Measurements from ENCODE around the gene MPHOSPH10.
"Not testable (repeated sequence)": the region's sequence is repeated elsewhere in the genome, so short reads cannot be mapped to it uniquely, and the experiment has no call there.

The MPHOSPH10 gene

DNA sequence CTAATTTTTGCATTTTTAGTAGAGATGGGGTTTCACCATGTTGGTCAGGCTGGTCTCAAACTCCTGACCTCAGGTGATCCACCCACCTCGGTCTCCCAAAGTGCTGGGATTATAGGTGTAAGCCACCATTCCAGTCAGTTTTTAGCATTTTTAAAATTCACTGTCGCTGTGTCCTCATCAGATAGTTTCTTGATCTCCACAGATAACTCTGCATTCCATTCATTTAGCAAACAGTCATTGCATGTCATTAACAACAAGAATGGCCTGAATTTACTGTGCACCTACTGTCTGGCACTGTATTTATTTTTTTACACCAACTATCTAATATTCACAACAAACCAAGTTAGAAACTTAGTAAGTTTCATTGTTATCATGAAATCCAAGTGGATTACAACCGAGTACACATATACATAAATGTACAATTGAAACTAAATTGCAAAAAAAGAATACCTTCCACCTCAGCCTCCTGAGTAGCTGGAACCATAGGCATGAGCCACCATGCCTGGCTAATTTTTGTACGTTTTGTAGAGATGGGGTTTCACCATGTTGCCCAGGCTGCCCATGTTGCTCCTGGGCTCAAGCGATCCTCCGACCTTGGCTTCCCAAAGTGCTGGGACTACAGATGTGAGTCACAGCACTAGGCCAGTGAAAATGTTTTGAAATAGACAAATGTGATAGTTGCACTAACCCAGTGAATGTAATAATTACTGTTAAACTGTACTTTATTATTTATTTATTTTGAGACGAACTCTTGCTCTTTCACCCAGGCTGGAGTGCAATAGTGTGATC, 4.7 kb upstream of the MPHOSPH10 start:
- no peak for DNase-seq (ENCODE audit: low spot score)

- DNase-seq (ENCODE audit: low spot score): no peak
These were observed 3.5 kb upstream of the MPHOSPH10 start for GRCh38 chr2:71126957-71127356.

DNA sequence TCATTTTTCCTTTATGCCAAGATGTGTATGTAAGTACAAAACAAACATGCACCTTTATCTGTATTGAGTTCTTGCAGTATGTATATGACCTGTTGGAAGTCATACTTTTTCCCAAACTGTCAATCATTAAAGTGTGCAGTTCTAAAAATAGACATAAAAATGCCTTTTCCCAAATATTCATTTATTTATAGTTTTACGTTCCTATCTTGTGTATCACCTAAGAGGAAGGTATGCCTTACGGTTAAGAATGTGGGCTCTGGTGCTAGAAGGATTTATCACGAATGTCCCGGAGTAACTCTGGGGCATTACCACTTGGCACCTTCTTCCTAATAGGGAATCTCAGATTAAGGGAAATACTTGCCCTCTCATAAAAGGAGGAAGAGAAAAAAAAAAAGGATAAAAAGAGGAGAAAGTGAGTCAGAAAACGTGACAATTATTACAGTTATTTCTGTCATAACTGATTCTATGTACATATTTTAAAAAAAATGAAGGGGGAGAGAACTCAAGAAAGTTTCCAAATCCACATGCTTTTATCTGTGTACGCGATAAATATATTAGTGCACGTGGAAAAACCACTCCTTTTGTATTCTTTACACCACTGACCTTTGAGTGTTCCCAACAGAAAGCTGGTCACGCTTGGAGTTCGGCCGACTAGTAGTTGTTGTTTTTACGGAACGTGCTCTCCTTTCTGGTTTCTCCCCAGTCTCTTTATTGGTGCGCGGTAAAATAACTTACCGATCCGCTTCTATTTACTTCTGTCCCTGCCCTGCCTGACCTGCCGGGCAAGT, 1.1 kb upstream of the MPHOSPH10 start:
- DNase-seq (ENCODE audit: low spot score): no peak

DNA sequence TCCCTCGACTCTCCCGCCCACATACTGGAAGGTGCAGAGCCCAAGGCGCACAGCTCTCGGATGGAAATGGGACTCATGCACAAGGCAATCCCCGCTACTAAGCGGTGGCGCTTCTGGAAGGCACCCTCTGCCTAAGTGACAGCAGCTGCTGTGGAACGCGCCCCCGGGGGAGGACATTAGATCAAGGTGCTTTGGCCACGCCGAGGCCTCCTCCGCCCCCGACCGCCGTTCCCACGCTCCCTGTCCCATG, 607 bp upstream of the MPHOSPH10 start:
- DNase-seq (ENCODE audit: low spot score): no peak

DNA sequence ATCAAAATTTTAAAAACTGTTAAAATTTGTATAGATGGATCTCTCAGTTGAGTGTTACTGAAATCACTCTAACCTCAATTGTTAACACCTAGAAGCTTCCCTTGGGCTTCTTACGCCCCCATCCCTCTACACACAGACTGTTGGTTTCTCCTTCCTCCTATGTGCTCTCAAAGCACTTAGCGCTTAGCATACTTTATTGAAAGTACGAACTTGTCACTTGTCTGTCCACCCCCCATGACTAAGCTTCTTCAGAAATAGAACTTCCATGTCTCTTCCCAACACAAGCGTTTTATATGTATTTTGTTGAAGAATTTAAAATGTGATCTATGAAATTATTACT, 441 bp downstream of the MPHOSPH10 start:
- no peak for DNase-seq (ENCODE audit: low spot score)

- DNase-seq (ENCODE audit: low spot score): not testable (repeated sequence)
These were observed 1.1 kb downstream of the MPHOSPH10 start for GRCh38 chr2:71131387-71132166.

DNA sequence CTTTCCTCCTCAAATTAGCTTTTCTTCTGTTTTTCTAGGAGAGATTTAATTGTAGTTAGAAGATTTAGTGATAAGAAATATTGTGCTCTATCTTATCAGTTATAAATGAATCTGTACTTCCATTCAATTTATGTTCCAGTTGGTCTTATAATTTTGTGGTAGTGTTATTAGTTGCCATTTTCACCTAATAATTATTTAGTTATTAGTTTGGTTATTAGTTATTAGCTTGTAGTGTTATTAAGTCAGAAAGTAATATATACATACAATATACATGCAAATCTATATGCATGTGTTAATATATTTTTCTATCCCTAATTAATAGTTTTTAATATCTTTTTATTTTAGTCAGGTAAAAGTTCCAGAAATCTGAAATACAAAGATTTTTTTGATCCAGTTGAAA, 3.2 kb downstream of the MPHOSPH10 start:
- DNase-seq (ENCODE audit: low spot score): no peak

- no peak for DNase-seq (ENCODE audit: low spot score)
These were observed 5.7 kb downstream of the MPHOSPH10 start for GRCh38 chr2:71136174-71136573.

- DNase-seq (ENCODE audit: low spot score): no peak
These were observed 13.3 kb downstream of the MPHOSPH10 start for GRCh38 chr2:71143782-71144181.

- no peak for DNase-seq (ENCODE audit: low spot score)
These were observed 18.2 kb downstream of the MPHOSPH10 start for GRCh38 chr2:71148506-71149063.

- no peak for DNase-seq (ENCODE audit: low spot score)
These were observed 19.8 kb downstream of the MPHOSPH10 start for GRCh38 chr2:71150082-71150816.

GRCh38 chr2:71151620-71152019, 21.2 kb downstream of the MPHOSPH10 start:
- no peak for DNase-seq (ENCODE audit: low spot score)

DNA sequence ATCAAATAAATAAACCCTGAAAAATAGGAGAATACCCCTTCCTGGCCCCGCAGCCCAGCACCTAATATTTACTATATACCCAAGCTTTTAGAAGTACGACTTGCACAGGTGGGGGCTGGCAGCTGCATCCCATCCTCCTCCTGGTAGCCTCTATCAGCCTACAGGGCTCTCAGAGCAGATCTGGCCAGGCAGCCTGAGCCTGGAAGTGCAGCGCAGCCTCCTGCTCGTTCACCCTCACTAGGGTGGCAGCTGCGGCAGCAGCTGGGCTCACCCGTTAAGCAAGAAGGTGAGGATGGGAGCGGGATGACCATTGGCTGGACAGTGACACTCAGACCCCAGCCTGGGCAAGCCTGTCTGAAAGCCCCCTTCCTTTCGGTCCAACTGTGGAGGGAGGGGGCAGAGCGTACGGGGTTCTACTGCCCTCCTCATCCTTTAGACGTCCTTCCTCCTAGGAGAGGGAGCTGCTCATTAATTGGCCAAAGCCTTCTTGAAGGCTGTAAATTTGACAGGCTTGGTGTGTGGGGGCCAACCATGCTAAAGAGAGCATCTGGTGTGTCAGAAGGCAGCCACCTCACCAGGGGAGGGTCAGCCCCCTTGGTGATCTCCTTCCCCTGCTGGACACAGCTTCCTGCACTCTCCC, 23.3 kb downstream of the MPHOSPH10 start:
- DNase-seq (ENCODE audit: low spot score): no peak

DNA sequence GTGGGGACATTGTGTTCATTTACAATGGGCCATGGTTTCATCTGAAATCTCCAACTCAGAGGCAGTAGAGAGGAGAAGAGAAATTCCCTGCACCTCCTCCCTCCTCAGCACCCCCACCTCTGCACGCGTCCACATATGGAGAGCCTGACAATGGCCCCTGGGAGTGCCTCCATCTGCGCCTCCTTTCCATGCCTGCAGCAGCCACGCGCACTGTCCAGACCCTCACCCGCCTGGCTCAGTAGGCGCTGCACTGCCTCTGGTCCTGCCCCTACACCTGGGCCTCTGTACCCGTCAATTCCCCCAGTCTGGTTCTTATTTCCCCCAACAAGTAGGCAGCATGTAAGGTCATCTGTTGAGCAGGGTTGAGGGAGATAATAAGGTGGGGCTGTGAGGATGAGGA, 23.8 kb downstream of the MPHOSPH10 start:
- no peak for DNase-seq (ENCODE audit: low spot score)

GRCh38 chr2:71154798-71155197, 24.4 kb downstream of the MPHOSPH10 start:
- no peak for DNase-seq (ENCODE audit: low spot score)

DNA sequence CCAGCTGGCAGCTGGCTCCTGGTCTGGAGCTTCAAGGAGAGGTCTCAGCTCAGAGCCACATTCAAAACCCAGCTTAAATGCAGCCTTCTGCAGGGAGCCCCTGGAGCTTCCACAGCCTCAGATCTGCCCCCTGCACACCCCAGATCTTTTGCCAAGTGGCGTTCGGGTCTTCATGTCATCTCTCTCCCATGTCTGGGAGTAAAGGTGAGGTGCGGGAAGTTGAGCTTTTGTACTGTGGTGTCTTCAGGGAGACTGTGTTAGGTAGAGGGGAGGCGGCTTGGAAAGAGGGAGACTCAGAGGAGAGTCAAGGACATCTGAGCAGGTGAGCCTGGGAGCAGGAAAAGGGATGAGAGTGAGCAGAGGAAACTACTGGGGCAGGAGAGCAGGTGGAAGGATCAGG, 25.4 kb downstream of the MPHOSPH10 start:
- DNase-seq (ENCODE audit: low spot score): no peak

GRCh38 chr2:71156573-71156972, 26.1 kb downstream of the MPHOSPH10 start:
- no peak for DNase-seq (ENCODE audit: low spot score)

- DNase-seq (ENCODE audit: low spot score): no peak
These were observed 26.8 kb downstream of the MPHOSPH10 start for GRCh38 chr2:71157124-71157793.

GRCh38 chr2:71166812-71167211, 36.4 kb downstream of the MPHOSPH10 start:
- DNase-seq (ENCODE audit: low spot score): no peak

DNA sequence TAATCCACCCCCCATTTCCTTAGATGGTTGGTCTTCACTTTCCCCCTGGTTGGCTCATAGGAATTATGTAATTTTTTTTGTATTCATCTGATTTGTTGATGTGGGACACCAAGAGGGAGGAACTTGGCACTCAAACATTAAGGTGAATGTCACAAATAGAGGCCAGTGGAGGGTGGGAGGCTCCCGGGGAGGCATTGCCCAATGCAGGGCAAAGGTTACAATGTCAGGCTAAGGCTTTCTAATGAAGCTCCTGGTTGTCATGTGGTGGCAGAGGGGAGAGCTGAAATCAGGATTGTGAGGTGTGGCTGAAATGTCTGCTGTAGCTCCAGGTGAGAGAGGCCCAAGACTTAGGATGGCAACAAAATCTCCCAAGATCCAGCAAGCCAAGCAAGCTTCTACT, 42.7 kb downstream of the MPHOSPH10 start:
- no peak for DNase-seq (ENCODE audit: low spot score)

DNA sequence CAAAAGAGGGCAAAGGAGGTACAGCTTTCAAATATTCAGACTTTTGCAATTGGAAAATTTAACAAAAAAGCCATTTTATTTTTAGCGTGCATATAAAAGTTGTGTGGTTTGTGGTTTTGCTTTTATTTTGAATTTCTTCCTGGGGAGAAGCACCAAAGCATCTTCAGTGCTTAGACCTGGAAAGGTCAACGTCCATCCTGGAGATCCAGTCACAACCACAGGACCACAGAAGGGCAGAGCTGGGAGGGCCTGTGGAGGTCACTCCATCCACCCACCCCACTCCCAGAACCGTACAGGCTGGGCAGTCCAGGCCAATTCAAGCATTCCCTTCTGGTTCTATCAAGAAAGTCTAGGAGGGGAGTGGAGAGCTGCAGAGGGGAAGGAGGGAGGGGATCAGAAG, 43.8 kb downstream of the MPHOSPH10 start:
- no peak for DNase-seq (ENCODE audit: low spot score)
